ENCODE data around the gene ZDHHC12. TPM values are rescaled to one million over a fixed set of nuclear protein-coding genes. Genes with fewer than 3 reads are reported as not detected.

The ZDHHC12 gene
- total and polyA plus RNA-seq, 2 of the 13 experiments (the other 11 are each of a cell fraction or from before 2014, with no cell fraction given): 25.4 to 28.0 TPM

- no peak for TF ChIP-seq JARID2 (CRISPR knock-in tag; IDR thresholded peaks at IDR 0.05; ENCODE audit: insufficient replicate concordance)
- TF ChIP-seq ZSCAN29 (CRISPR knock-in tag; conservative IDR thresholded peaks at IDR 0.05): no peak; the same call in 1 of the 2 replicates
- TF ChIP-seq ZMAT5 (CRISPR knock-in tag; IDR thresholded peaks at IDR 0.05; ENCODE audit: borderline replicate concordance, low read depth): no peak
- no peak for TF ChIP-seq TBP (CRISPR knock-in tag; IDR thresholded peaks at IDR 0.05)
- no peak for TF ChIP-seq ZHX1 (CRISPR knock-in tag; IDR thresholded peaks at IDR 0.05; ENCODE audit: low read depth)
- no peak for TF ChIP-seq PAWR (CRISPR knock-in tag; IDR thresholded peaks at IDR 0.05; ENCODE audit: borderline replicate concordance)
- no peak for TF ChIP-seq ZSCAN25 (CRISPR knock-in tag; IDR thresholded peaks at IDR 0.05)
- TF ChIP-seq TRIM22 (IDR thresholded peaks at IDR 0.05): no peak
- TF ChIP-seq HOXA7 (CRISPR knock-in tag; IDR thresholded peaks at IDR 0.05): no peak
- no peak for TF ChIP-seq THAP11 (CRISPR knock-in tag; IDR thresholded peaks at IDR 0.05)
- no peak for TF ChIP-seq GATA4 (IDR thresholded peaks at IDR 0.05; ENCODE audit: borderline replicate concordance, low read depth)
- TF ChIP-seq FOXO1 (CRISPR knock-in tag; IDR thresholded peaks at IDR 0.05): no peak
- TF ChIP-seq HNRNPLL (IDR thresholded peaks at IDR 0.05; ENCODE audit: low read depth, low read length, poor library complexity, severe bottlenecking): peak; percentile 40
- no peak; the same call in 1 of the 2 replicates for TF ChIP-seq ZC3H13 (CRISPR knock-in tag; IDR thresholded peaks at IDR 0.05)
- no peak for TF ChIP-seq SOX6 (IDR thresholded peaks at IDR 0.05)
- TF ChIP-seq SOX6 (CRISPR knock-in tag; IDR thresholded peaks at IDR 0.05): peak; percentile 64
- TF ChIP-seq ZFP37 (CRISPR knock-in tag; IDR thresholded peaks at IDR 0.05; ENCODE audit: borderline replicate concordance): no peak
- no peak for TF ChIP-seq PREB (CRISPR knock-in tag; IDR thresholded peaks at IDR 0.05)
- TF ChIP-seq TFAP4 (IDR thresholded peaks at IDR 0.05; ENCODE audit: borderline replicate concordance, low read depth): peak; percentile 22; the same call in 1 of the 2 replicates
- TF ChIP-seq UBTF (CRISPR knock-in tag; IDR thresholded peaks at IDR 0.05): peak; percentile 72
- TF ChIP-seq ZNF784 (CRISPR knock-in tag; IDR thresholded peaks at IDR 0.05; ENCODE audit: borderline replicate concordance): peak; percentile 20; the same call in 1 of the 2 replicates
Measured at GRCh38 chr9:128702445-128702948, 21.4 kb downstream of the ZDHHC12 start, which contains the start of gene PKN3 (continued).

All from HepG2 (cell line).